ENCODE results near the gene TENM4.
A peak's percentile ranks its signal among the peaks of the same experiment; 100 is the strongest.

The TENM4 gene

DNA sequence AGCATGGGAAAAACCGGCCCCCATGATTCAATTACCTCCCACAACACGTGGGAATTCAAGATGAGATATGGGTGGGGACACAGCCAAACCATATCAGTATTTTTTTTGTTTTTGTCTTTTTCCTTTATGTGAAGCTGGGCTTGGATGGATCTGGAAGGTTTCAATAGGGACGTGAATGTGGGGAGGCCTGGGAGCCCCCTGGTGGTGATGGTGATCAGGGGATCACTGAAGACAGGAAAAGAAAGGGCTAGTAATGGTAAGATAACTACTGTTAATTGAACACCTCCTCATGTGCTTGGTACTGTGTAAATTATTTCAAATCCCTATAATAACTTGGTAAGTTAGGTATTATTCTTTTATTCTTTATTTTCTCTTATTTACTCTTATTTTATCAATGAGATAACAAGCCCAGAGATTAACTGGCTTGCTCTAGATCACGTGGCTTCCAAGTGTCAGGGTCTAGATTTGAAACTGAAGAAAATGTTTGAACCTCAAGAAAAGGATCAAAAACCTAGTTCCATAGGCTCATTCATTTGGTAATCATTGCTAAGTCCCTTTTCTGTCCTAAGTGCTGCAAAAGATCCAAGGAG, 364.2 kb downstream of the TENM4 start:
- DNase-seq = peak; percentile 22

DNA sequence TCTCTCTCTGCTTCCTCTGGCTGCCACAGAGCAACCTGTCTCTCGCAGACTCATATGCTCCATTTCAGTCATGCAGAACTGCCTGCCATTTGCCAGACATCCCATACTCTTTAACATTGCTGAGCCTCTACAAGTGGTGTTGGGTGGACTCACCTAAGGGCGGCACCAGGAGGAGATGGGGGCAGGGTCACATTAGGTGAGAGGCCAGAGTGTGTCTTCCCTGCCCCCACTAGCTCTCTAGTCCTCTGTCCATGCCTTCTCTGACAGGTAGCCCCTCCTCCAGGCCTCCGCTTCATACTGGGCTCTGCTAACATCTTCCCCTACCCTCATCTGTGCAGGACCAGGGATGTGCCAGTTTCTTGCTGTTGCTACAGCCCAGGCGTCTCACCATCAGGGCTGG, 366.3 kb downstream of the TENM4 start:
- DNase-seq = no peak

DNA sequence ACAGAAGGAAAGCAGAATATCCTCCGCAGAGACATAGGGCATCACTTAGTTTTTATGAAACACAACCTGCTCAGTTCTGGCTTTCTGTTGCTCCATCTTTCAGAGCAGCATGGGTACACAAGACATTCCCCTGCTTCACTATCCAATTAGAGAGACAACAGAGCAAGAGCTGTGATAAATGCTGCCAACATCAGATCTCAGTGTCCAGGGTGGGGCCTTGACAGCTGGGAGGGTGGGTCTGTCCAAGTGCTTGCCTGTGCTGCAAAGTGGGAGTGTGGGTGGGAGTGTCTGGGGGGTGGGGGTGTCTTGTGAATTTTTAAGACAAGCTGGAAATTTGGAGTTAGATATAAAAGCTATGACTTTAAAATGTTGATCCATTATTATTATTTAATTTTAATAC, 369.6 kb downstream of the TENM4 start:
- peak; percentile 85 for DNase-seq

DNA sequence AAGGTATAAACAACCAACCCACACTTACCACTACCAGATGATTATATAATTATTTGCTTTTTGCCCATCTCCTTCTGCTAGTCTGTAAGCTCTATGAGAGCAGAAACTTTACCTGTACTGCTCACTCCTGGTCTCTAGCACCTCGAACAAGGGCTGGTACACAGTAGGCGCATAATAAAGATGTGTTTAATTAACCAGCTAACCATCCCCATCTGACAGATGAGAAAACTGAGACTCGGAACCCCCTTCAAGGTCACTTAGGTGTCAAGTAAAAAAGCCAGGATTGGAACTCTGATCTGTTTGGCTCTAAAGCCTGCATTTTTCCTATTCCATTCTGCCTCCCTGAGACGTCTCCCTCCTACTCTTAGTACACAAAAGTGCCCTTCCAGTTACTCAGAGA, 370.3 kb downstream of the TENM4 start:
- no peak for DNase-seq

DNA sequence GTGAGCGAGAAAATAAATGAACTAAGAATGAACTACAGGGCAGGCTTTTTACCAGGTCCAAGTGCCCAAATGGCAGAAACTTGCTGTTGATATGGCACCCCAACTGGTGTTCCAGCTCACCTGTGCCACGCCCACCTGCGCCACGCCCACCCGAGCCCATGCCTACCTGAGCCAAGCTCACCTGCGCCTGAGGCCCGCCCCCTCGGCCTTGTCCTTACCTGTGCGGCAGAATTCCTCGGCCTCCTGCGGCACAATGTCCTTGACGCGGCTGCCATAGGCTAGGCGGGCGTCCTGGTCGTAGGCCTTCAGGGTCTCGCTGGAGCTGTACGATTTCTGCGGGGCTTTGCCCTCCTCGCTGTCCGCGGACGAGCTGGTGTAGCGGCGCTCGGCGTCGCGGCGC, 371.3 kb downstream of the TENM4 start:
- DNase-seq = no peak

DNA sequence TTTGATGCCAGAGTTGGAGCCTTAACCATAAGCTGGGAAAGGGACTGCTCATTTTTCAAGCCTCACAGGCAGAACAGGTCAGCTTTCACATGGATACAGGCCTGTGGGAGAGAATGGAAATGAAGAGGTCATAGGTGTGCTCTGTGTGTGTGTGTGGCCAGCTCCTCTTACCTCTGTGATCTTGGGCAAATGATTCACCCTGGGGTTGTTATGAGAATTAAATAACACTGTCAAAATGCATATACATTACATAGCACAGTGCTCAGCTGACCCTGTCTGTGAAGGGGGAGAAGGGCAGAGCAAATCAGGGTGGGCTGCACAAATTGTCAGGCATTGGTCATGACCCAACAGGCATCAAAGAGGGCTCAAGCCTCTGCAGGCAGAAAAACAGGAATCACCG, 372.5 kb downstream of the TENM4 start:
- no peak for DNase-seq

DNA sequence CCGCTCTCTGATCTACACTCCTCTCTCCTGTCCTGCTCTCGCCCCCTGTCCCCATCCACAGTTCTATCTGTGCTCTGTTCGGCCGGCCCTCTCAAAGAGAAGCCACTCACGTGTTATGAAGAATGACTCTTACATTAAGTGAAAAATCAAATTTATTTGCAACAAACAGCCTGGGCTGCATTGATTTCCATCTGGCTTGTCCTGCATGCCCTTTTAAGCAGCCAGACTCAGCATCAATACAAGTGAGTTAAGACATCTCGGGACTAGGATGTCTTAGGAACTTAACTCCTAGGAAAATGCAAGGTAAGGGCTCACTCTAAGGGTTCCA, 373.5 kb downstream of the TENM4 start:
- no peak for DNase-seq

DNA sequence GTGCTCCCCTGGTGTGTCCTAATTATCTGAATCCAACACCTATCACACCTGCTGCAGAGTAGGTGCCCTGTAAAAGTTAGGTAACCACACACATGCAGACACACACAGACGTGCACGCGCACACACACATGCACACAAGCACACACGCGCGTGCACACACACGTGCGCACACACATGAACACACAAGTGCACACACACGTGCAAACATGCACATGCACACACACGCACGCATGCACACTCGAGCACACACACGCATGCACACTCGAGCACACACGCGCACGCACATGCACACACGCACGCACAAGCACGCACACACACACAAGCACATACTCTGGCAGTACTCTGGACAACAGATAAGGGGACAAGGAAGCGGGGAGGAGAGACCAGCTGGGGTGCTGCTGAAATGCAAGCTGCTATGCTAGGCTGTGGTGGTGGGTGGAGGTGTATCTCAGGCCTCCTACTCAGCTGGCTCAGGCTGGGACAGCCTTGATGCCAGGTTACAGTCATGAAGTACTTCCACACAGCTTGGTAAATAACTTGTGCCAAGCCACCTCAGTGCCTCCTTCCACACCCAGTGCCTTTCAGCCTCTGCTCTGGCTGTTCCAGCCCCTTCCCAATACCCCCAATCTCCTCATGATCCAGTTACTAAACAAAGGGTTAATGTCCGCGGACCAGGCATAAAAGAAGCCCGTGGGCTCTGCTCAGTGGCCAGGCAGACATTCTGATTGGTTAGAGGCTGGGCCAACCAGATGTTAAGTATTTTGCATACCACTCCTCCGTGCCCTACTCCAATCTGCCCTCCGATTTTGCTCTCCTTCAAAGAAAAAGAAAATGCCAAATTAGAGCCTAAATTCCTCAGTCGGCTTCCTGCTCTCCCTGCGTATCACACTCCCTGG, 374.1 kb downstream of the TENM4 start:
- DNase-seq = peak; percentile 47

DNA sequence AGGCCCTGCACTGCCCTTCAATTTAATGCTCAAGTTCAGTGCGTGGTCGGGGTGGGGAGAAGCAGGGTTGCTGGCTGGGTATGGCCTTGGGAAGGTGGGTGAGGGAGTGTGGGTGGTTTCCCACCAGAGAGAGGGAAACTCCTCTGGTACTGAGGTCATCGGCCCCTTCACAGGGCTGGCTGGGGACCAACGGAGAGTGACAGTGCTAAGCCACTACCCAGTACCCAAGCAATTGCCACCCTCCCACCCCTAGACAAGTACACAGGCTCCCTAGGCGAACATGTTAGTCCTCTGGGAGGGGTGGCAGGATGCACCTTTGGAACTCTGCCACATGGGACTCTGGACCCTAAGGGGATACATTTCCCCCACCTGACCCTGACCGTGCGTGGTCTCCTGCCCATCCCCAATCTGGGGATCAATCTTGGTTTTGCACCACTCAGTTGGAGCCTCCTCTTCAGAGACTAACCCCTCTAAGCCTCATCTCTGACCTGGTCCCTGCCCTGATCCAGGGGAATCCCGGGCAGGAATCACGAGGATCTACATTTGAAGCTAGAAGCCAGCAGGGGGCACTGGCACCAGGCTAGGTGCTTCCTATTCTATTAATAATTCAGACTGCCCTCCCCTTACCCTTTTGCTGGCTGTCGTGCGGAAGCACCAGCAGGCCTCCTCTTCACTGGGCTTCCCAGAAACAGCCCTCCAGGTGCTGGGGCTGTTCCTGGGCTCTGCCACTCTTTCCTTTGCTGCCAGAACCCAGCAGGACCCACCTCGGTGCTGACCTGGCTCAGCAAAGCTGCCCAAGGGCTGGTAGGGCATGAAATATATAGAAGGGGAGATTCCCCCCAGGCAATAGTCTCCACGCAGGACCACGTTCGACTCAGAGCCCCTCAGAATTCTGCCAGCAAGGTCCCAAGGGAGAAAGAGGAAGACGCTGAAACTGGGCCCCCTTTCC, 377.7 kb downstream of the TENM4 start:
- DNase-seq = peak; percentile 87

DNA sequence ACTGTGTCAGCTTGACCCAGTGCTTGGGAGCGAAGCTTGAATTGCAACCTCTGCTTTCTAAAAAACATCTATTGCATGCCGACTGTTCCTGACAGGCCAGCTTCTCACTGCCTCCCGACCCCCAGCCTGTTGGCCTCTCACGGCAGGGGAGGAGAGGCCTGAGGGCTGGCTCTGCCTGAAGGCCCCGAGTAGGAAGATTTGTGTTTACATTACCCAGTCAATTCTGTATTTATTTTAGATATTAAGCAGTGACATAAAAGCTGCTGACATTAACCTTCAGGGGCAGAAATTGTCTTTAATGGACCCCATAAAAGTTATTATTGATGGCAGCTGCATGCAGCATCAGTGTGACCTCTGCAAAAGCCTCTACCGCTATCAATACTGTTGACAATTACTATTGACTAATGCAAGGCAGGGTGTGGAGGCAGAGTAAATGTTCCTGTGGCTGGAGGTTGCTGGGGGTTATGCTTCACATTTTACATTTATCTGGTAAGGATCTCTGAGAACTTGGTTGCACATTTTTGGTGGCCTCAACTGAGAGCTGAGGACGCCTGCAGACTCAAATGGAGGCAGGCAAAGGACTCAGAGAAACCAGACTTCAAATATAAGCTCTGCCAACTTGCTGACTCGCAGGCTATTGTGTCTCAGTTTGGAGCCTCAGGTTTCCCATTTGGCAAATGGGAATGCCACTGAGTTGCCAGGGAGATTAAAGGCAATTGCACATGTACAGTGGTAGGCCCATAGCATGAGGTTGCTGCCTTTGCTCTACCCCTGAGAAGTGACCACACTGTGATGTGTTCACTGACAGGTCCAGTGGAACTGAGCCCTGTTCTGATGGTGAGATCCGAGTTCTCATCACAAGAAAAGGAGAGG, 380.5 kb downstream of the TENM4 start:
- no peak for DNase-seq

DNA sequence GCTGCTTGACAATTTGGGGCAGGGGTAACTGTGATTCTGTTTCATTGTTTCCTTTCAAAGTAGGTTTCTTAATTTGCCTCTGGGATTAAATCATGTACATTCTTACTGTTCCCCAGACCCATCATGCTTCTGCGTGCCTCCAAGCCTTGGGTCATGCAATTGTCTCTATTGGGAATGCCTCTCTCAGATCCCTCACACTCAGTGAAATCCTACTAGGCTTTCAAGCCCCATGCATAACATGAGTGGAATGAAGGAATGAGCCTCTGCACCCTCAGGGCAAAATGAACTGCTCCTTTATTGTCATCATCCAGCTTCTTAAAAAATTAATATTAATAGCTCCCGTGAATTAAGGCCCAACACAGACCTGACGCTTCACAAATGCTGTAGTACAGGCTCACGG, 381.7 kb downstream of the TENM4 start:
- no peak for DNase-seq

DNA sequence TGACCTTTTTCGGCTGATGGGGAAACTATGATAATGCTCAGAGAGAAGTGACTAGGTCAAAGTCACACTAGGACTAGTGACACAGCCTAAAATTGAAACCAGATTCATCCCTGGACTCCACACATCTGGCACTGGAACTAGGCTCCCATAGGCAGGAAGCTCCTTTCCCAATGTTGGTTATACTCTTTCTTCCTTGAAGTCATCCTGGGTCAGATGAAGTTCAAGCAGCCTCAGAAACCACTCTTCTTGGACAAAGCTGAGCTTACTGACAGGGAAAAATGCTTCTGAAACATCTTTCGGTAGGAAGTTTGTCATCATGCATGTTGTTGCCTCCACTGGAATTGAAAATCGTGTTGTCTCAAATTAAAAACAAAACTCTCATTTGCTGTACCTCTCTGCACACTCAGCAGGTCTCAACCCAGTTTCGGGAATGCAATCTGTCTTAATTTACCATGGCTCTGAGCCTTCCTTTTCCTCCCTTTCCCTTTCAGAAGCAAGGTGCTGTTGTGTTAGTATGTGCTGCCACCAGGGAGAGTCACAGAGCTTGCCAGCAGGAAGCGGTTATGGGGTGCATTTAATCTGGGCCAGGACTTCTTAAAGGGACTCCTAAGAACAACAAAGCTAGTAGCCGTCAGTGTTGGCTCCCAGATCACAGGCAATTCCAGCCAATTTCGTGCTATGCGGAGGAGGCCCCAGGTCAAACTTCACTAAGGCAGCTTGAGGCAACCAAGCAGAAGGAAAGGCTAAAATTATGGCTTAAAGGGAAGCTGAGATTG, 384.8 kb downstream of the TENM4 start:
- DNase-seq = no peak

DNA sequence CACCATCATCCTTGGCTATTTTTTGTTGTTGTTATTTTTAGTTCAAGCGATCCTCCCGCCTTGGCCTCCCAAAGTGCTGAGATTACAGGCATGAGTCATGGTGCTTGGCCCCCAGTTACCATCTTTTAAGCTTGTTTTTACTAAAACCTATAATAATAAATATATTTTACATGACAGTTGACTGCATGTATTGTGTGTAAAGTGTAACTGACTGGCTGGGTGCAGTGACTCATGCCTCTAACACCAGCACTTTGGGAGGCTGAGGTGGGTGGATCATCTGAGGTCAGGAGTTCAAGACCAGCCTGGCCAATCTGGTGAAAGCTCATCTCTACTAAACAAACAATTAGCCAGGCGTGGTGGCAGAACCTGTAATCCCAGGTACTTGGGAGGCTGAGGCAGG, 386.2 kb downstream of the TENM4 start:
- DNase-seq = no peak

DNA sequence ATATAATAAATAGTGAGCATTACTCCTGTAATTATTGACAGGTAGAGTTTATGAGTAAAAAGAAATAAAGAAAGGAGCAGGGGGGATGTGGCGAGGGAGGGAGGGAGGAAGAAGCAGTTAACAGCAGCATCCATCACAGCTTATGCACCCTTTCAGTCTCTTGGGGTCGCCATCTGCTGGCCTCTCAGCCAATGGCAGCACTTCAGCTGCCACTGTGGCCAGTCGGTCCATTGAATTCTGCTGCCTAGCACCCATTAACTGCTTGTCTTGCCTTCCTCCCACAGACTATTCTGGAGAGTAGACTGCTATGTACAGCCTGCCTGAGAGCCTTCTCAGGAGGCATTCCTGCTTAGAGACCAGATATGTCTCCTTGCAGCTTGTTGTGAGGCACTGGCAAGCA, 388.3 kb downstream of the TENM4 start:
- DNase-seq = peak; percentile 73

DNA sequence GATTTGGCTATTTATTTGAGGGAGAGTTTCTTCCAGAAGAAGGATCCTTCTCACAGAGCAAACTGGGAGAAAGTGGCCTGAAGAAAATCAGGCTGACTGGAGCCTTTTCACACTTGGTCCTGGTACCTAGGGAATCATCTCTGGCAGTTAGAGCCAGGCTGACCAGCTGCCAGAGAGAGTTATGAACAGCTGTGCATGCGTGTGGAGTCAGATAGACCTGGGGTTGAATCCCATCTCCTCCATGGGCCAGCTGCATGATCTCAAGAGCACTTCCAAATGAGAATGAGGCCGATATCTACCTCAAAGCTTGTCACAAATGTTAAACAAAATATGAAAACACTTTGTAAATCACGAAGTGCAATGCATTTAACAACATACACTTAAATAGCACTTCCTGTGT, 390.0 kb downstream of the TENM4 start:
- DNase-seq = peak; percentile 7

DNA sequence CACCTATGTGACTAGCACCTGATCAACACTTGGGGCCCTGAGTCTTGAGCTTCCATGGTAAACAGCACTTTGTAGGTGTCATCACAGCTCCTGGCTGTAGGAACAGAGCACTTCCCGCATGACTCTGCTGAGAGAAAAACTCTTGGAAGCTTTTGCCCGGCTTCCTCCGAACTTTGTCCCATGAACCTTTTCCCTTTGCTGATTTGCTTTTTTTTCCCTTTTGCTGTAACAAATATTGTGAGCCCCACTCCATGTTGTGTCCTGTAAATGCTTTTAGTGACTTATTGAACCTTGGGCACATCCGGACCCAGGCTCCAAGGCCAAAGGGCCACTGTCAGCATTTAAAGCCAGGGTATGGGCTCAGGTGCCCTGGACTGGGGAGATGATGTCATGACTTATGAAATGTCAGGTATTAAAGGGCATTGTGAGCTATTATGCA, 391.1 kb downstream of the TENM4 start:
- no peak for DNase-seq

DNA sequence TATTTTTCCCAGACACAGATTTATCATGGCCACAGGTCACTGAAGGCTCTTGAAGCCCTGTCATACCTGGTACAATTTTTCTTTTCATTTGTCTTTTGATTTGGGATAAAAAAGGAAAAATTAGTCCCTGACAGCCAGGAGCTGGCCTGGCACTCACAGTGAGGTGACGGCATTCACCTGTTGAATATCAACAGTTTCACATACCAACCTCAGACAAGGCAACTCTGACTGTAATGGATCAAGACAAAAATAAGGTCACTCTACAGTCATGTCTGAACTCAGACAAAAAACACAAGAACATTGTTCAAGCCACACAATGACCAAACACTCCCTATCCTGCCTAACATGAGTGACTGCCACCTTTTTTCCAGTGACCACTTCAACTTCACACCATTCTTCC, 392.9 kb downstream of the TENM4 start:
- no peak for DNase-seq

DNA sequence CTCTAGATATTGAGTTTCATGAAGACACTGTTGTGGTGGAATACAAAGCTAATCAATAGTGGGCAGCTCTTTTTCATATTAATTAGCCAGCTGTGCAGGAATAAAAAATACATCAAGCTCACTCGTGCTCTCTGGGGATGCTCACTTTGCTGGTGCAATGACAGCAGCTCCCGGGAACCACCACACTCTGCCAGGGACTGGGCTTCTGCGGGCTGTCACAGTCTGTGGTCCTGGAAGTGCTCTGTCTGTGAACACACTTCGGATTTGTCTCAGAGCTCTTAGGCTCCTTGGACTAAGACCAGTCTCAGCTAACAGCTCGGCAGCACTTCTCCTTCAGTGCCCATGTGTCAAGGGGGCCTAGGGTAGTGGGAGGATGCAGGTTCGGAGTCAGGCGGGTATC, 393.5 kb downstream of the TENM4 start:
- DNase-seq = peak; percentile 32

DNA sequence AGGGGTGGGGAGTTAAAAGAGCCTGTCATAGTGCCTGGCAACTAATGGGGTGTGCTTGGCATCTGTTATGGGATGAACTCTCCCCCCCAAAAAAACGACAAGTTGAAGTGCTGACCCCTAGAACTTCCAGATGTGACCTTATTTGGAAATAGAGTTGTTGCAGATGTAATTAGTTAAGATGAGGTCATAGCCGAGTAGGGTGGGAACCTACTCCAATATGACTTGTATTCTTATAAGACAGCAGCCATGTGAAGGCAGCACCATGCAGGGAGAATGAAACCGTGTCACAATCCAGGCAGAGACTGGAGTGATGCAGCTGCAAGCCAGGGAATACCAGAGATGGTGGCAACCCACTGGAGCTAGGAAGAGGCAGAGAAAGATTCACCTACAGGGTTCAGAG, 394.5 kb downstream of the TENM4 start:
- DNase-seq = no peak

DNA sequence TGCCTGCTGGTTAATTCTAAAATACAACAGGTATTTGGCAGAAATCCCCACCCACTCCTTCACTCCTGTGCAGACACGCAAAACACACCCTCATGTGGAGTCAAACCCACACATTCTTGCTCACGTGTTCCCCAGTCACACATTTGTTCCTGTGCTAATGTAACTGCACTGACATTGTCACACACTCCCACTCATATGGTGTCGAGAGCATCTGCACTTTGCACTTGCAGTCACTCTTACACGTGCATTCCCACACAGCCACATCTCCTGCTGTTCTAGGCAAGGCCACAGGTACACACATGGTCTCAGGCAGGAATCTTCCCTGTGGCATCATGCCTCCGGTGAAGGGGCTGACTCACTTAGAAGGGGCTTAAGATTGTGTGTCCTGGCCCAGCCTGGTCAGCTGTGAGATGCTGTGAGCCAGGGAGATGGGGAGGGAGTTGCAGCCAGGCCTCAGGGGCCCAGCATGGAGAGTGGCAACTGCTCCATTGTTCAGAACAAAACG, 395.0 kb downstream of the TENM4 start:
- DNase-seq = peak; percentile 13

DNA sequence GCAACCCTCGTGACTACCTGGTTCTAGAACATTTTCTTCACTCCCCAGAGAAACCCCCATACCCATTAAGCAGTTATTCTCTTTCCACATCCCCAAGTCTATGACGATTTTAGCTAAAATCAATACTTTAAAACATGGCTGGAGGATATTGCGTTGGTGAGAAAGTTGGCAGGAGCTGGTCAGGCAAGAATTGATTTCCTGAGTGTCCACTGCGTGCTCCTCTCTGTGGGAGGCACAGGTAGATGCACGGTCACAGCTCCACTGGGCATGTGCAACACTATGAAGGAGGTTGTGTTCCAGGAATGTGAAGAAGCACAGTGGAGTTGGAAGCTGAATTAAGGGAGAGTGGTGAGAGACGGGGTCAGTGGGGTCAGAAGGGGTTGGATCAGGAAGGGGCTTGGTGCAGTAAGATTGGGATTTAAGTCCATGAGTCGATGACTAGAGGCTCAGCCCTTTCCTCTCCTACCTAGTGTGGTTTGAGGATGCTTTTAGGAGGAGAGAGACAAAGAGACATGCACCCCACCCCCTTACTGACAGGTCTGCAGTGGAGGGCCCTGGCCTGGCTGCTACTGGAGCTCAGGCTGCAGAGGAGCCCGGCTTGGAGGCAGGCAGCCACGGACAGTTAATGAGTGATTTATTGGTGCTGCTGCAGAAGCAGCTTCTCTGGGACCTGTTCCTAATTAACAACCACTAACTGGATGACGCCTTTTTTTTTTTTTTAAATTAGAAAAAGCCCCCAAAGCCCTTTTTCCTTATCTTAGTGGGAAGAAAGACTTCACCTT, 395.6 kb downstream of the TENM4 start:
- peak; percentile 18 for DNase-seq

Data from NCI-H82 (cell line).